IMR-90 (cell line): ENCODE results near the gene UMOD. TPM values are rescaled to one million over a fixed set of nuclear protein-coding genes. Genes with fewer than 3 reads are reported as not detected.

Experiments used
- ATAC-seq: fragments of 200-7000 bp; cut with Tn5 transposase; 2 replicates; pipeline ENCODE4 v1.9.1; 2020; ENCODE audit warnings: low read depth, mild to moderate bottlenecking, moderate library complexity
- BruUV-seq: library from RNA; stranded (reverse); fragments of 400-500 nt; replicated peaks from 2 replicates; lab custom pipeline; 2021; lab: Mats Ljungman, UMichigan
- CTCF ChIA-PET: fragments of 300-600 bp; formaldehyde crosslinking; extraction: SDS; loops from one replicate; lab custom pipeline; 2021; ENCODE audit warnings: antibody characterized with exemption; lab: Yijun Ruan, JAX
- POLR2A ChIA-PET: fragments of 300-600 bp; sonication (Branson Sonifier 250); formaldehyde crosslinking; loops from one replicate; lab custom pipeline; 2022; ENCODE audit warnings: antibody characterized with exemption; ENCODE audit not compliant: unreplicated experiment; lab: Charles Lee
- DNase-seq: peaks from one replicate; pipeline ENCODE4 v3.0.0; 2013
- H2AFZ ChIP-seq: replicated peaks from 2 replicates; pipeline ENCODE3; 2013; ENCODE audit warnings: low read length, mild to moderate bottlenecking; ENCODE audit not compliant: poor library complexity
- H2AK5ac ChIP-seq: 2 replicates; pipeline ENCODE4 v1.6.1; 2013; ENCODE audit warnings: low read depth, low read length, inconsistent platforms
- H2AK9ac ChIP-seq: replicated peaks from 2 replicates; pipeline ENCODE3; 2013; ENCODE audit warnings: mild to moderate bottlenecking, low read depth, low read length, moderate library complexity; ENCODE audit not compliant: poor library complexity
- H2BK120ac ChIP-seq: 2 replicates; pipeline ENCODE4 v1.6.1; 2013; ENCODE audit warnings: low read depth, low read length, inconsistent platforms
- H2BK15ac ChIP-seq: 3 replicates; pipeline ENCODE4 v1.6.1; 2013; ENCODE audit warnings: low read depth, low read length, inconsistent platforms
- H2BK20ac ChIP-seq: 2 replicates; pipeline ENCODE4 v1.6.1; 2013; ENCODE audit warnings: low read depth, mild to moderate bottlenecking, inconsistent platforms, low read length, moderate library complexity
- H2BK5ac ChIP-seq: 2 replicates; pipeline ENCODE4 v1.6.1; 2013; ENCODE audit warnings: mild to moderate bottlenecking, low read depth, low read length, inconsistent platforms; ENCODE audit not compliant: poor library complexity, severe bottlenecking
- H3K14ac ChIP-seq: replicated peaks from 2 replicates; pipeline ENCODE4 v1.6.1; 2013; ENCODE audit warnings: low read depth, low read length, inconsistent platforms
- H3K18ac ChIP-seq: 2 replicates; pipeline ENCODE4 v1.6.1; 2013; ENCODE audit warnings: low read depth, low read length, control low read depth
- H3K23ac ChIP-seq: 2 replicates; pipeline ENCODE4 v1.6.1; 2013; ENCODE audit warnings: low read depth, low read length, inconsistent platforms
- H3K27ac ChIP-seq: 2 replicates; pipeline ENCODE4 v1.5.1; 2013; ENCODE audit warnings: mild to moderate bottlenecking, control low read depth, low read length; ENCODE audit not compliant: insufficient read depth
- H3K27me3 ChIP-seq: 2 replicates; pipeline ENCODE4 v1.6.1; 2013; ENCODE audit warnings: low read length; ENCODE audit not compliant: control insufficient read depth, insufficient read depth
- H3K36me3 ChIP-seq: 2 replicates; pipeline ENCODE4 v1.6.1; 2013; ENCODE audit warnings: low read length, mixed read lengths; ENCODE audit not compliant: control insufficient read depth, insufficient read depth
- H3K4ac ChIP-seq: 2 replicates; pipeline ENCODE4 v1.6.1; 2013; ENCODE audit warnings: low read depth, low read length, inconsistent platforms
- H3K4me1 ChIP-seq: 2 replicates; pipeline ENCODE4 v1.6.1; 2013; ENCODE audit warnings: low read length, mixed read lengths; ENCODE audit not compliant: control insufficient read depth, insufficient read depth
- H3K4me2 ChIP-seq: 2 replicates; pipeline ENCODE4 v1.6.1; 2013; ENCODE audit warnings: low read depth, mild to moderate bottlenecking, control low read depth, low read length, moderate library complexity
- H3K4me3 ChIP-seq: 2 replicates; pipeline ENCODE4 v1.5.1; 2013; ENCODE audit warnings: low read depth, mild to moderate bottlenecking, control low read depth, low read length, moderate library complexity; ENCODE audit not compliant: insufficient read depth
- H3K56ac ChIP-seq: 2 replicates; pipeline ENCODE4 v1.6.1; 2013; ENCODE audit warnings: low read length, inconsistent platforms; ENCODE audit not compliant: insufficient read depth; ENCODE audit errors: extremely low read depth
- H3K79me1 ChIP-seq, 2 experiments: 2 replicates each; pipeline ENCODE4 v1.6.1; 2013; ENCODE audit warnings: low read length in 2 of 2, inconsistent platforms in 1 of 2, low read depth in 1 of 2
- H3K9ac ChIP-seq: 2 replicates; pipeline ENCODE4 v1.6.1; 2013; ENCODE audit warnings: low read depth, low read length, control low read depth
- H3K9me1 ChIP-seq: 2 replicates; pipeline ENCODE4 v1.6.1; 2013; ENCODE audit warnings: low read length, inconsistent platforms; ENCODE audit not compliant: insufficient read depth
- H3K9me3 ChIP-seq: 2 replicates; pipeline ENCODE4 v1.6.1; 2013; ENCODE audit warnings: low read length; ENCODE audit not compliant: control insufficient read depth, insufficient read depth
- H4K20me1 ChIP-seq: 2 replicates; pipeline ENCODE4 v1.6.1; 2013; ENCODE audit warnings: low read length, inconsistent platforms; ENCODE audit not compliant: insufficient read depth
- H4K5ac ChIP-seq: 2 replicates; pipeline ENCODE4 v1.6.1; 2013; ENCODE audit warnings: mild to moderate bottlenecking, low read depth, low read length, control low read depth
- H4K8ac ChIP-seq, 2 experiments: 2 replicates each; pipeline ENCODE4 v1.6.1; 2013; ENCODE audit warnings: low read depth in 2 of 2, low read length in 2 of 2, control low read depth in 1 of 2, inconsistent platforms in 1 of 2
- H4K91ac ChIP-seq: 2 replicates; pipeline ENCODE4 v1.6.1; 2013; ENCODE audit warnings: low read depth, low read length, inconsistent platforms; ENCODE audit not compliant: insufficient read depth
- BHLHE40 ChIP-seq: fragments of 150-350 bp; IDR thresholded peaks from 2 replicates; pipeline ENCODE4 v1.6.1; 2016; ENCODE audit warnings: mild to moderate bottlenecking, low read depth, low read length
- CEBPB ChIP-seq: IDR thresholded peaks from 2 replicates; pipeline ENCODE4 v1.6.1; 2012; ENCODE audit warnings: low read depth, low read length, improper control_type of control experiment
- CHD1 ChIP-seq: IDR thresholded peaks from 2 replicates; pipeline ENCODE4 v1.6.1; 2012; ENCODE audit warnings: low read depth, low read length, improper control_type of control experiment
- ELK1 ChIP-seq: fragments of 150-350 bp; IDR thresholded peaks from 2 replicates; pipeline ENCODE4 v1.6.1; 2016; ENCODE audit warnings: low read depth, mild to moderate bottlenecking, low read length, moderate library complexity, borderline replicate concordance
- FOS ChIP-seq: fragments of 150-350 bp; IDR thresholded peaks from 2 replicates; pipeline ENCODE4 v1.6.1; 2016; ENCODE audit warnings: low read depth, low read length
- MAFK ChIP-seq: IDR thresholded peaks from 2 replicates; pipeline ENCODE4 v1.6.1; 2012; ENCODE audit warnings: low read depth, low read length, improper control_type of control experiment
- MAZ ChIP-seq: IDR thresholded peaks from 2 replicates; pipeline ENCODE4 v1.6.1; 2012; ENCODE audit warnings: low read depth, mild to moderate bottlenecking, low read length, improper control_type of control experiment, moderate library complexity, borderline replicate concordance
- MXI1 ChIP-seq: IDR thresholded peaks from 2 replicates; pipeline ENCODE4 v1.6.1; 2012; ENCODE audit warnings: low read depth, mild to moderate bottlenecking, low read length, moderate library complexity, borderline replicate concordance
- NFE2L2 ChIP-seq: fragments of 150-350 bp; IDR thresholded peaks from 2 replicates; pipeline ENCODE4 v1.6.1; 2016; ENCODE audit warnings: low read depth, mild to moderate bottlenecking, low read length
- POLR2A ChIP-seq: IDR thresholded peaks from 2 replicates; pipeline ENCODE4 v1.6.1; 2012; ENCODE audit warnings: mild to moderate bottlenecking, low read depth, low read length
- RAD21 ChIP-seq: IDR thresholded peaks from 2 replicates; pipeline ENCODE4 v1.6.1; 2012; ENCODE audit warnings: low read length, improper control_type of control experiment
- RCOR1 ChIP-seq: IDR thresholded peaks from 2 replicates; pipeline ENCODE4 v1.6.1; 2012; ENCODE audit warnings: mild to moderate bottlenecking, low read length, improper control_type of control experiment; ENCODE audit not compliant: insufficient replicate concordance
- RFX5 ChIP-seq: IDR thresholded peaks from 2 replicates; pipeline ENCODE4 v1.8.0; 2012; ENCODE audit warnings: low read depth, mild to moderate bottlenecking, low read length, moderate library complexity
- SMC3 ChIP-seq: fragments of 150-350 bp; IDR thresholded peaks from 2 replicates; pipeline ENCODE4 v1.6.1; 2016; ENCODE audit warnings: low read depth, mild to moderate bottlenecking, antibody characterized with exemption, low read length, moderate library complexity
- USF2 ChIP-seq: fragments of 150-350 bp; IDR thresholded peaks from 2 replicates; pipeline ENCODE4 v1.6.1; 2017; ENCODE audit warnings: mild to moderate bottlenecking, antibody characterized with exemption, low read length, low read depth
- WGBS, 2 experiments: methylation state at CpG; one replicate each; pipeline versions ENCODE4 v1.1.5 to v1.1.7; 2013; ENCODE audit warnings: missing lambda C conversion rate in 2 of 2; ENCODE audit not compliant: insufficient read length in 1 of 2; ENCODE audit errors: extremely low coverage in 2 of 2; 5-methylcytosine and 5-hydroxymethylcytosine counted together
- dilution Hi-C: fragments of 300-500 bp; cut with HindIII; formaldehyde crosslinking; loops from one replicate; pipeline ENCODE4 v1.14.3; 2018; ENCODE audit warnings: low sequenced_read_pairs; ENCODE audit not compliant: unreplicated experiment
- in situ Hi-C: fragments of 300-500 bp; cut with MboI; formaldehyde crosslinking; loops from 3 replicates; pipeline ENCODE4 v1.14.3; 2019; ENCODE audit warnings: low sequenced_read_pairs, inconsistent platforms, mixed read lengths
- intact Hi-C: fragments of 100-400 bp; cut with micrococcal nuclease; formaldehyde crosslinking; loops from 2 replicates; pipeline ENCODE4 v1.10.0; 2022
- polyA plus RNA-seq, 3 experiments: library from polyadenylated mRNA; depleted of rRNA; stranded (reverse); fragments of >200 nt; gene quantifications; 2 replicates each; pipeline ENCODE4 v1.2.3, GENCODE V29; 2012; ENCODE audit warnings: low replicate concordance in 1 of 3
- total RNA-seq: library from RNA; depleted of rRNA; stranded (reverse); fragments of >200 nt; gene quantifications from 2 replicates; pipeline ENCODE4 v1.2.3, GENCODE V29; 2012
- TF ChIP-seq, protein P1 (sequence below): conservative IDR thresholded peaks from 2 replicates; pipeline ENCODE4 v1.5.1; 2012; ENCODE audit warnings: mild to moderate bottlenecking, low read depth, low read length, improper control_type of control experiment

UMOD gene
- total and polyA plus RNA-seq, 2 of the 4 experiments (the other 2 are of a cell fraction), result not detected

DNA sequence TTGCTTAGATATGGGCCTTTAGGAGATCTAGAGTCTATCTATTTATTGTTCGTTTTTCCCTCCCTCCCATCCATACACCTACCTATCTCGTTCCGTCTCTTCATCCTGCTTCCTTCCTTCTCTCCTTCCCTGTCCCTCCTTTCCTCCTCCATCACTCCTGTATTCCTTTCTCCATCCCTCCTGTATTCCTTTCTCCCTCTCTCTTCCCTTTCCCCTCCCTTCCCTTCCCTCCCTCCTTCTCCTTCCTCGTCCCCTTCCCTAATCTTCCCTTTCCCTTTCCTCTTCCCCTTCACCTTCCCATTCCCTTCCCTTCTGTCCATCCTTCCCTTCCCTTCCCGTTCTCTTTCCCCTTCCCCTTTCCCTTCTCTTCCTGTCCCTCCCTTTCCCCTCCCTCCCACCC is 35.8 kb downstream of the UMOD start:
- H3K4ac ChIP-seq, result no peak overlapping the region
- no peaks in the 10 kb centered on the region for H3K79me1 ChIP-seq
- no peak overlapping the region for H4K8ac ChIP-seq
- H3K27ac ChIP-seq, result no peak overlapping the region
- H2AFZ ChIP-seq, result no peak overlapping the region
- TF ChIP-seq MAZ, result no peak
- no peak for TF ChIP-seq MXI1
- TF ChIP-seq CEBPB, result no peak
- no peak for TF ChIP-seq FOS
- no peak for TF ChIP-seq RCOR1
- TF ChIP-seq POLR2A, result no peak
- no peak for TF ChIP-seq RFX5
- no peak for TF ChIP-seq CHD1
- no peak for TF ChIP-seq MAFK
- TF ChIP-seq, protein P1, sequence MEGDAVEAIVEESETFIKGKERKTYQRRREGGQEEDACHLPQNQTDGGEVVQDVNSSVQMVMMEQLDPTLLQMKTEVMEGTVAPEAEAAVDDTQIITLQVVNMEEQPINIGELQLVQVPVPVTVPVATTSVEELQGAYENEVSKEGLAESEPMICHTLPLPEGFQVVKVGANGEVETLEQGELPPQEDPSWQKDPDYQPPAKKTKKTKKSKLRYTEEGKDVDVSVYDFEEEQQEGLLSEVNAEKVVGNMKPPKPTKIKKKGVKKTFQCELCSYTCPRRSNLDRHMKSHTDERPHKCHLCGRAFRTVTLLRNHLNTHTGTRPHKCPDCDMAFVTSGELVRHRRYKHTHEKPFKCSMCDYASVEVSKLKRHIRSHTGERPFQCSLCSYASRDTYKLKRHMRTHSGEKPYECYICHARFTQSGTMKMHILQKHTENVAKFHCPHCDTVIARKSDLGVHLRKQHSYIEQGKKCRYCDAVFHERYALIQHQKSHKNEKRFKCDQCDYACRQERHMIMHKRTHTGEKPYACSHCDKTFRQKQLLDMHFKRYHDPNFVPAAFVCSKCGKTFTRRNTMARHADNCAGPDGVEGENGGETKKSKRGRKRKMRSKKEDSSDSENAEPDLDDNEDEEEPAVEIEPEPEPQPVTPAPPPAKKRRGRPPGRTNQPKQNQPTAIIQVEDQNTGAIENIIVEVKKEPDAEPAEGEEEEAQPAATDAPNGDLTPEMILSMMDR, result no peak
- TF ChIP-seq SMC3, result no peak
- TF ChIP-seq RAD21, result no peak
- no peak for TF ChIP-seq BHLHE40
- no peak for TF ChIP-seq USF2
- no peak for TF ChIP-seq NFE2L2
- no peak for TF ChIP-seq ELK1
- H4K20me1 ChIP-seq, result no peaks in the 10 kb centered on the region
- H2BK5ac ChIP-seq, result no peak overlapping the region
- BruUV-seq, result no TSS peak
- ATAC-seq, result no peak
- no peak overlapping the region for H4K91ac ChIP-seq
- no peak for DNase-seq
- H4K5ac ChIP-seq, result no peak overlapping the region
- no peak overlapping the region for H3K18ac ChIP-seq
- no peak overlapping the region for H3K9ac ChIP-seq
- no peak overlapping the region for H2AK9ac ChIP-seq
- H2BK15ac ChIP-seq, result no peak overlapping the region
- H3K23ac ChIP-seq, result no peak overlapping the region
- no peaks in the 10 kb centered on the region for H3K36me3 ChIP-seq
- H2BK20ac ChIP-seq, result no peak overlapping the region
- H2BK120ac ChIP-seq, result no peak overlapping the region
- ChIA-PET CTCF (no interaction called here), POLR2A (no interaction called here)
- dilution Hi-C loops, result no loop called here
- no peak overlapping the region for H3K4me2 ChIP-seq
- no peak overlapping the region for H2AK5ac ChIP-seq
- intact Hi-C loops, result no loop called here
- H3K9me1 ChIP-seq, result no peaks in the 10 kb centered on the region
- no peak overlapping the region for H3K56ac ChIP-seq
- WGBS, 2 experiments, result 67 to 71% methylated on average over 2 to 3 of the region's 5 CpGs
- no peaks in the 10 kb centered on the region for H3K4me1 ChIP-seq
- no peaks in the 10 kb centered on the region for H3K27me3 ChIP-seq
- H3K4me3 ChIP-seq, result no peak overlapping the region
- H3K14ac ChIP-seq, result no peak overlapping the region
- peaks cover 13% of the 10 kb centered on the region; the same call in 1 of the 2 replicates for H3K9me3 ChIP-seq
- in situ Hi-C loops, result no loop called here
